AG08395 (cell line): ENCODE measurements around the gene PCBP4.
"Not testable (repeated sequence)": the region's sequence is repeated elsewhere in the genome, so short reads cannot be mapped to it uniquely, and the experiment has no call there.

Experiments
- DNase-seq: peaks from one replicate; pipeline ENCODE4 v3.0.0; 2012; ENCODE audit warnings: mixed read lengths, low spot score

Gene PCBP4

DNA sequence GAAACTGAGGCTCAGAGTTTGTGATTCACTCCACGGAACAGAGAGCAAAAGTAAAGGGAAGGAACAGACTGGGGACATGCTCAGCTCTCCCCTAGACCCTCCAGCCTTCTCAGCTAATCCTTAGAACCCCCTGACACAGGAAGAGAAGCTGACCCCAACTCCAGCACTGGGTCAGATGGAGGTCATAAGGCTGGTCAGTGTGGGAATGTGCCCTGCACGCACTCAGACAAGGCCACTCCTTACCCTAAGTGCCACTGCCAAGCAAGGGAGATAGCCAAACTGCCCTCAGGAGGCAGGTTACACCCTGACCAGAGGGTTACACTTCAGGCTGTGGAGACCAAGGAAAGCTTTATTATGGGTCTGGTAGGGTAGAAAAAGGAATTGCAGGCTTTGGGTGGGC, 27.3 kb upstream of the PCBP4 start:
- DNase-seq = no peak

DNA sequence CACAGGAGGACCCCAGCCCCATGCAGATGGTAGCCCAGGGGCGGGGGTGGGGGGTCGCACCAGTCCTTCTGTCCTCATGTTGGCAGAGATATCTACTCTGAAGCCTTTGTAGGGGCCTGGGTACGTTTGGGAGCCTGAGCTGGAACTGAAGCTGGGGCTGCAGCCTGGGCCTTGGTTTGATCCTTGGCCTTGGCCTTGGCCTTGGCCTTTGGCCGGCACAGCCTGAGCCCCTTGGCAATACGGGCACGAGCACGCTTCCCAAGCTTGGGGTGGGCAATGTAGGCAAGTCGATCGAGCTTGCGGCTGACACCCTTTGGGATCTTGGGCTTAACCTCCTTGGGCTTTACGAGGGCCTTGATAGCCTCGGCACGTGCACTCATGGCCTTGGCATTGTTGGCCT, 26.4 kb upstream of the PCBP4 start:
- not testable (repeated sequence) for DNase-seq

DNA sequence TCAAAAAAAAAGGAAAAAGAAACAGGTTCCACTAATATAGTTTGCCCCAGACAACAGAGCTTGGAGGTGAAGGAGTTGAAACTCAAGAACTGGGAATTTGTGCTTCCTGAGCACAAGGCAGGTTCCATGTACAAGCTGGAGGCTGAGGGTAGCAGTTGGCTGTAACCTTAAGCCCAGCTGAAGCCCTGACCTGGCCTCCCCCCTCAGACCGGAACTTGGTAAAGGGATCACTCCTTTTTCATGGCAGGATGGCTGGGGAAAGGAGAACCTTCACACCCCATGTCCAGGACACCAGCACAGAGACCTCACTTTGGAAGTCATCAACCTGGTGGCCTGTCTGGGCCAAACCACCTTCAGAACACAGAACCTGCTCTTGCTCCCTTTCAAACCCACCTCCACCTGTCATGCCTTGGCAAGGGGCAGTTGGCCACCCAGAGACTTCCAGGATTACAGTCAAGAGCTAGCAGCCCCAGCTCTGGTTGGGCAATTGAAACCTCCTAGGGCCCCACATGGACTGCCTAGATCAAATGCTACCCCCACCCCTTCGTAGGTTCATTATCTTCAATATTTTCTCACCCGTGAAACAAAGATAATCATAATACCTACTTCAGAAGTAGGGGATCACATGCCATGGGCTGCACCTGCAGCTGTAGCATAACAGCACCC, 24.9 kb upstream of the PCBP4 start:
- no peak for DNase-seq

GRCh38 chr3:51990501-51990971, 23.3 kb upstream of the PCBP4 start:
- not testable (repeated sequence) for DNase-seq

DNA sequence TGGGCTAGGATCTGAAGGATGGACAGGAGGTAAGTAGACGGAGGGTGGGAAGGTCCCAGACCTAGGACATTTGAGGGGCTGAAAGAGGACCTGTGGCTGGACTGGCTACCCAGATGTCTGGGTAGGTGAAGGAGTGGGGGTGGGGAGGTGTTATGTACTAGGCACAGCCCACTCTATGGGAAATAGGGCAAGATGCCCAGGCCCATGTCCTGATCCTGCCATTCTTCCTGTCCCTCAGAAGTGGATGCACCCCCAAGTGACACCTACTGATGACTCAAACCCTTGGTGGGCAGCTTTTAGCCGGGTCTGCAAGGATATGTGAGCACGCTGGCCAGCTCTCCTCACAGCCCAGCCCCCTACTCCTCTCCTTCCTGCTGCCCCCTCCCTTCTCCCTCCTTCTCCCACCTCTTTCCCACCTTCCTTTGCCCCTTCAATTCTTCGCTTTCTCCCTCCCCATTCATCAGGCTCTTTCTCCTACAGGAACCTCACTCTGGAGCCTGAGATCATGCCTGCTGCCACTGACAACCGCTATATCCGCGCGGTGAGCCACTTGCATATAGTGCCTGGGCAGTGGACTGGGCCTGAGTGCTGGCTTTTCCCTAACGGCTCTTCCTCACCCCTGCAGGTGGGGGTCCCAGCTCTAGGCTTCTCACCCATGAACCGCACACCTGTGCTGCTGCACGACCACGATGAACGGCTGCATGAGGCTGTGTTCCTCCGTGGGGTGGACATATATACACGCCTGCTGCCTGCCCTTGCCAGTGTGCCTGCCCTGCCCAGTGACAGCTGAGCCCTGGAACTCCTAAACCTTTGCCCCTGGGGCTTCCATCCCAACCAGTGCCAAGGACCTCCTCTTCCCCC, 21.3 kb upstream of the PCBP4 start:
- DNase-seq = no peak

DNA sequence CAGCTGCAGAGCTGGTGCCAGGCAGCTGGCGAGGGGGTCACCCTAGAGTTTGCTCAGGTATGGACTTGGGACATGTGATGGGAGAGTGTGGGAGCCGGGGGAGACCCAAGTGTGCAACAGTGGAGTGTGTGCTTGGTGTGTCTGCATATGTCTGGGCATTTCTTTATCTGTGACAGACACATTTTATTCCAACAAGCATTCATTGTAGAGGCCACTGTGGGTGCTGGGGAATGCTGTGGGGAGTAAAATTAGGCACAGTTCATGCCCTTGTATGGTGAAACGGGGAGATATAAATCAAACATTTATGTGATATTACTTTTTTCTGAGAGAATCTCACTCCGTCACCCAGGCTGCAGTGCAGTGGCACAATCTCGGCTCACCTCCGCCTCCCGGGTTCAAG, 20.3 kb upstream of the PCBP4 start:
- no peak for DNase-seq

DNA sequence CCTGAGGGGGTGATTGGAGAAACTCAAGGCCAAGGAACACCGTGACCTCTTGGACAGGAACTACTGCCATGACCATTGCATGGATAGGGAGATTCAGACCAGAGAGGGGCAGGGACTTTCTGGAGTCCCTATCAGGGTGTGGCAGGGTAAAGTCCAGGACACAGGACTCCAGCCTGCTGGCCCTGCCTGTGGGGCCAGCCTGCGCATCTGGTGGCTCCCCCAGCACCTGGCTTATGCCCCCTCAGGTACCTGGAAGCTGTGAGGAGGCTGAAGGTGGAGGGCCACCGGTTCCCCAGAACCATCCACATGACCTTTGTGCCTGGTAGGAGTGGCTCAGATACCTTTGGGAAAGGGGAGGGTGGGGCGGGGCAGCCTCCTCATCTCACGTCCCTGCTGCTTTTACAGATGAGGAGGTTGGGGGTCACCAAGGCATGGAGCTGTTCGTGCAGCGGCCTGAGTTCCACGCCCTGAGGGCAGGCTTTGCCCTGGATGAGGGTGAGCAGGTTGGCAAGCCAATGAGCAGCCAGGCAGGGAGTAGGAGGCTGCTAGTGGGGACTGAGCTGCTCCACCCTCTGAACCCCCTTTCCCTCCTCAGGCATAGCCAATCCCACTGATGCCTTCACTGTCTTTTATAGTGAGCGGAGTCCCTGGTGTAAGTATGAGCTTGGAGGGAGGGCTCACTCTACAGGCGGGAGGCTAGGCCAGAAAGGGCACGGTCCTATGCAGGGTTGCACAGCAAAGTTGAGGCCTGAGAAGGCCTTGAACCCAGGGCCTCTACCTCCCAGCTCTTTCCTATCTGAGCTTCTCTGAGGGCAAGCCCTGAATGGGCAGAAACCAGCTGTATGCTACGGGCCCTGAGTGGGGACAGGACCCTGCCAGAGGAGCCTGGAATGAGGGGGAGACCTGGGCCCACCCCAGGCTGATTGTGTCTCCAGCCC, 19.0 kb upstream of the PCBP4 start:
- no peak for DNase-seq

DNA sequence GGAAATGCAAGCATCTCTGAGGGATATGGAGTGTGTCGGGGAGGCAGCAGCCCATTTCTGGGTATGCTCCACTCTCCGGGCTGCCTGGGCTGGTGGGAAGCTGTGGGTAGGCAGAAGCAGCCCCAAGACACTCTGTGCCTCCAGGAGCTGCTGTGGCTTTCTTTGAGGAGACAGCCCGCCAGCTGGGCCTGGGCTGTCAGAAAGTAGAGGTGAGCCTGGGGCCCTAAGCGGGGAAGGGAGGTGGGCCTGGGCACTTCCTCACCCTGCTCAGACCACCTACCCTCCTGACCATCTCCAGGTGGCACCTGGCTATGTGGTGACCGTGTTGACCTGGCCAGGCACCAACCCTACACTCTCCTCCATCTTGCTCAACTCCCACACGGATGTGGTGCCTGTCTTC, 17.8 kb upstream of the PCBP4 start:
- DNase-seq = no peak

DNA sequence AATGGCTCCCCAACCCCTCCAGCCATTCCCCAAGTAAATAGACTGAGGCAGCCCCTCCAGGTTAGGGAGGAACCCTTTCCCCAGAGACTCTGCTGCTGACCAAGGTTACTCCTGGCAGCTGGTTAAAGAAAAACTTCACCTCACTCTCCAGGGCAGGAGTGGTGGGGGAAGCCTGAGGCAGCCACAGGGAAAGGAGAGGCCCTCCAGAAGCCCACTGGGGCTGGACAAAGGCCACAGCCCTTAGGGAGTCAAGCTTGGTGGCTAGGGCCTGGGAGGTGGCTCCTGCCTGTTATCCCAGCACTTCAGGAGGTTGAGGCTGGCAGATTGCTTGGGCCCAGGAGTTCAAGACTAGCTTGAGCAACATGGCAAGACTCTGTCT, 17.0 kb upstream of the PCBP4 start:
- DNase-seq = no peak

DNA sequence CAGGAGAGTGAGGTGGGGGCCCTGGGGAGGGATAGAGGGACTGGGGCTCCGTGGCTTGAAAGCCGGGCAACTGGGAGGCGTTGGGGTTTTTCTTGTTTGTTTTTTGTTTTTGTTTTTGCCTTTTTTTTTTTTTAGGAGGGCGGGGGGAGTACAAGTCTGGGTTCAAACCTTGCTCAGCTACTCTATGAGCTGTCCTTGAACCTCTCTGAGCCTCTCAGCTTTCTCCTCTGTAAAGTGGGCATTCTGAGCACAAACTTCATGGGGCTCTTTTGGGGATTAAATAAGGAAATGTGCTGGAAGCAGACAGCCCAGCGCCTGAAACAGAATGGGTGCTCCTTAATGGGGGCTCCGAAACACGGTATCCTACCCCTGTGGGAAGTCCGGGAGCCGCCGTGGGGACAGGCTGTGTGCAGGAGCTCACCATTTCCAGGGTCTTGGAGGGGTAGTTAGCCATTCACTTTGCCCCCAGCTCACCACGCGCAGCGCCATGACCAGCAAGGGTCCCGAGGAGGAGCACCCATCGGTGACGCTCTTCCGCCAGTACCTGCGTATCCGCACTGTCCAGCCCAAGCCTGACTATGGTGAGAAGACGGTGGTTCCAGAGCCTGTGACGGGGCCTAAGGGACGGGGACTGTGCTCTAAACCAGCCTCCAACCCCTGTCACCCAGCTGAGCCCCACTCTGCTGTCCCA, 16.5 kb upstream of the PCBP4 start:
- DNase-seq = no peak

- peak; percentile 98 for DNase-seq
Measured at GRCh38 chr3:51982838-51983577, 15.8 kb upstream of the PCBP4 start, which contains the start of gene ACY1. TSS of gene ACY1 (plus strand) at chr3:51983535. CDS start at chr3:51984065, 530 bp downstream.

DNA sequence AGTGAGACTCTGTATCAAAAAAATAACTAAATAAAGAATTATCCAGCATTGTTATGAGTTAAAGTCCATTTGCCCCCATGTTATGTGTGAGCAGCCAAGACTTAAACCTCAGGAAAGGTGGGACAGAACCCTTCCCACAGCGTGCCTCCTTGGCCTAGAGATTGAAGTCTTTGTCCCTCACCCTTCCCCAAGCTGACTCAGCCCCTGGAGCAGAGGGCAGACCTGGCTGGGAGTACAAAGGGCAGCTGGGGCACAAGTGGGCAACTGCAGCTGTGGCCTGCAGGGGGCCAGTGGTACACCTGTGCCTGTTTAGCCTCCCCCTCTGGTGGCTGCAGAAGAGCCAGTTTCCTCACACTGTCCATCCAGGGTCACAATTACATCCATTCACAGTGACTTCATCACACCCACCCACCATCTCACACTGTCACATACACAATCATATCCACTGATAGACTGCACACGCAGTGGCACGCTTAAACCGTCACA, 15.1 kb upstream of the PCBP4 start:
- DNase-seq = no peak

- DNase-seq = no peak
Measured at GRCh38 chr3:51980253-51980652, 13.0 kb upstream of the PCBP4 start.

DNA sequence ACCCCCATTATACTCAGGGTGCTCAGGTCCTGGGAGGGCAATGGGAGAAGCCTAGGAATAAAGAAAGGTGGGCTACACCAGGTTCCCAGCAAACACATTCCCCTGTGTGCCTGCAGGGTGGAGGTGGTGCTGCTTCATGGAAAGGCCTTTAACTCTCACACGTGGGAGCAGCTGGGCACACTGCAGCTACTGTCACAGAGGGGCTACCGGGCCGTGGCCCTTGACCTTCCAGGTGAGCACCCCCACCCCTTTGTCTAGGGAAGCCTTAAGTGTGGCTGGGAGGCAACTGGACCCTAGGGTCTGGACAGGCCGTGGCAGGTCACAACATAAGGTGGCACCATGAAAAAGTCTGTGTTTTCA, 10.9 kb upstream of the PCBP4 start:
- DNase-seq = no peak

- DNase-seq = no peak
Measured at GRCh38 chr3:51977446-51978142, 10.3 kb upstream of the PCBP4 start.

- DNase-seq = peak; percentile 67
Measured at GRCh38 chr3:51975852-51976549, 8.7 kb upstream of the PCBP4 start.

DNA sequence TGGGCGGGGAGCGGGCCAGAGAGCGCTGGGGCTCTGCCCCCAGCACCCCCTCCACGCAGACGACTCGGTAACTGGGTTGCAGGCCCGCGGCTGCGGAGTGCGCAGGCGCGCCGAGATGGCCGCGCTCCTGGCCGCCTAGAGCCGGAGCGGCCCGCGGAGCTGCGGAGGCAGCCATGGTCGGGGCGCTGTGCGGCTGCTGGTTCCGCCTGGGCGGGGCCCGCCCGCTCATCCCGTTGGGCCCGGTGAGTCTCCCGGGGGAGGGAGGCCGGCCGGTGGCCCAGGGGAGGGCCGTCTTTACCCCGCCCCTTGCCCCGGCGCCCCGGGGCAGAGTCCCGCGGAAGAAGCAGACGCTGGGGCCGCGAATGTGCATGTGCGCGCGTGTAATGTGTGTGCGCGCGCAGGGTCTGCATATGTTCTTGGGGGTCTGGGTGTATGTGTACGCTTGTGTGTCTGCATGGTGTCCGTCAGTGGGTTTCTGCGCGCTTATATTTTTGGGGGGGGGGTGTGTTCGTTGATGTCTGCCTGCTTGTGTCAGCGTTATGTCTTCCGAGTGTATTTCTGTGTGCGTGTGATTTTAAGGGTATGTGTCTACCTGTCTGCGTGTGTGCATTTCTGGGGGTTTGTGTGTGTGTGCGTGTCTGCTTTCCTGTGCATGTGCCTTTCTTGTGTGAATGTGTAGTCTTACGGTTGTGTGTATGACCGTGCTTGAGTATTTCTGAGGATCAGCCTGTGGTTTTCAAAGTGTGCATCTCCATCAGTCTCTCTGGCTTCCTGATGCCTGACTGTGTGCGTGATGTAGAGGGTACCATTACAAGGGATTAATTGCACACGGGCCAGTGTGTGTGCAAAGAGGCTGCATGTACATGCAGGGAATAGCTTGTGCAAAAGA, 8.0 kb upstream of the PCBP4 start, which contains the start of gene ABHD14A:
Gene ABHD14A, plus strand, starts transcription at position 102 of the 889 bp plus-strand sequence. Its CDS starts 72 bp downstream, at position 174.
- peak; percentile 92 for DNase-seq

DNA sequence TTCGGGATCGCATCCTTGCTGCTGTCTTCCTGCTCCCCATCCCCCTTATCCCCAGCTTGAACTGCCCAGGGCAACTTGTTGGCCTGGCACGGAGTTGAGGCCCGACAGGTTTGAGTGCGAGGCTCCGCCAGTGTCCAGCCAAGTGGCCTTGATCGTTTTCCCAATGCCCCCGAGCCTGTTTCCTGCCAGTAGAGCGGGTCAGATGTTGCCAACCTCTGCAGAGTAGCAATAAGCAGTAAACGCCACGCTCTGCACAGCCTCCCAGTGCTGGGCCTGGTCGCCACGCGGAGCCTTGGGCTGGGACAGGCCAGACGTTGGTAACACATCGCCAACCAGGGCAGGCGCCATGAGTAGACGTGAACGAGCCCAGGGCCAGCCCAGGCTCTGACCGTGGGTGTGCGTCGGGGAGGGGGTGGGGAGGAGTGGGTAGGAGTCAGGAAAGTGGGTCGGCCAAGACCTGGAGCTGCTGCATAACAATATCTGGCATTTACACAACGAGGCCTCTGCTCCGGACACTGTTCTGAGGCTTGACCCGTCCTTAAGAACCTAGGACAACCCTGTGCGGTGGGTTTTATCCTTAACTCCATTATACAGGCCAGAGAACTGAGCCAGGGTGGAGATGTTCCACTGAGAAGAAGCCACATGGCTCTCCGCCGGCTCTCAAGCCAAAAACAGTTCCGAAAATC, 7.2 kb upstream of the PCBP4 start:
- DNase-seq = no peak
